Fibroblast of villous mesenchyme (primary cell): ENCODE data around the gene CREB5. TPM values are rescaled to one million over a fixed set of nuclear protein-coding genes. Genes with fewer than 3 reads are reported as not detected.

ENCODE experiments used
- DNase-seq: peaks from one replicate; pipeline ENCODE4 v3.0.0-alpha.2; 2010; ENCODE audit warnings: low read depth
- H3K4me3 ChIP-seq: 2 replicates; pipeline ENCODE4 v1.5.1; 2011; ENCODE audit warnings: low read depth, mild to moderate bottlenecking, low read length
- total RNA-seq: library from RNA; depleted of rRNA; stranded (reverse); fragments of >200 nt; gene quantifications from 2 replicates; pipeline ENCODE4 v1.2.3, GENCODE V29; 2012
- TF ChIP-seq, protein P1 (sequence below): IDR thresholded peaks from 2 replicates; pipeline ENCODE4 v1.5.1; 2012; ENCODE audit warnings: low read depth, mild to moderate bottlenecking, low read length; ENCODE audit not compliant: insufficient read depth

The CREB5 gene
- total RNA-seq, 1 donor: 6.0 TPM

DNA sequence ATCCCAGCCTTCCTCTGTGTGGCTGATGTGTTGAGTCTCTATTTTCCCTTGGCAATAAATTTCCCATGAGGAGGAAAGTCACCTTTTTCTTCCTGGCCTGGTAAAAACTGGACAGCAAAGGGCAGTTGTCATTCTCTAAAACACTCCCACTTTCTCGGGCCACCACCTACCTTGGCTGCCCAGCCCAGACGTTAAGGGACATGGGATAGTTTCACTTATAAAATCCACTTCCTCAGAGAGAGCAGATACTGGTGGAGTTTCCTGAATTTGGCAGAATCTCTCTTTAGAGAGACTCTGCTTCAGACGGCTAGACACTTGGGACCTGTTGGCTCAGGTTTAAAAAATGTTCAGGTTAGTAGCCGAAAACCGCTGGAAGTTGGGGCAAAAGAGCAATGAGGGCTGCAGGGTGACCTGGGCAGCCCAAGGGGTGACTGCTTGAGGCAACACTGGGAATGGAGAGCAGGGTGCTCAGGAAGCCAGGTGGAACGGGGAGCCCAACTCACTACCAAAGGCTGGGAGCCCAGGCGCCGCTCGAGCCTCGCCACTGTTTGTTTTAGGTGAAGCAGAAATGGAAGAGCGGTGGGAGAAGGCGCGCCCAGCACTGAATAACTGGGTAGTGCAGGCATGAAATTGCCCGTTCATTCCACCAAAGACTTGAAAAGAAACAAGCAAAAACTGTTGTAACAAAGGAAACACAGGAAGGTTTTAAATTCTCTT lies 359.7 kb downstream of the CREB5 start:
- DNase-seq: no peak
- H3K4me3 ChIP-seq: no peak overlapping the region
- TF ChIP-seq, protein P1, sequence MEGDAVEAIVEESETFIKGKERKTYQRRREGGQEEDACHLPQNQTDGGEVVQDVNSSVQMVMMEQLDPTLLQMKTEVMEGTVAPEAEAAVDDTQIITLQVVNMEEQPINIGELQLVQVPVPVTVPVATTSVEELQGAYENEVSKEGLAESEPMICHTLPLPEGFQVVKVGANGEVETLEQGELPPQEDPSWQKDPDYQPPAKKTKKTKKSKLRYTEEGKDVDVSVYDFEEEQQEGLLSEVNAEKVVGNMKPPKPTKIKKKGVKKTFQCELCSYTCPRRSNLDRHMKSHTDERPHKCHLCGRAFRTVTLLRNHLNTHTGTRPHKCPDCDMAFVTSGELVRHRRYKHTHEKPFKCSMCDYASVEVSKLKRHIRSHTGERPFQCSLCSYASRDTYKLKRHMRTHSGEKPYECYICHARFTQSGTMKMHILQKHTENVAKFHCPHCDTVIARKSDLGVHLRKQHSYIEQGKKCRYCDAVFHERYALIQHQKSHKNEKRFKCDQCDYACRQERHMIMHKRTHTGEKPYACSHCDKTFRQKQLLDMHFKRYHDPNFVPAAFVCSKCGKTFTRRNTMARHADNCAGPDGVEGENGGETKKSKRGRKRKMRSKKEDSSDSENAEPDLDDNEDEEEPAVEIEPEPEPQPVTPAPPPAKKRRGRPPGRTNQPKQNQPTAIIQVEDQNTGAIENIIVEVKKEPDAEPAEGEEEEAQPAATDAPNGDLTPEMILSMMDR: no peak

DNA sequence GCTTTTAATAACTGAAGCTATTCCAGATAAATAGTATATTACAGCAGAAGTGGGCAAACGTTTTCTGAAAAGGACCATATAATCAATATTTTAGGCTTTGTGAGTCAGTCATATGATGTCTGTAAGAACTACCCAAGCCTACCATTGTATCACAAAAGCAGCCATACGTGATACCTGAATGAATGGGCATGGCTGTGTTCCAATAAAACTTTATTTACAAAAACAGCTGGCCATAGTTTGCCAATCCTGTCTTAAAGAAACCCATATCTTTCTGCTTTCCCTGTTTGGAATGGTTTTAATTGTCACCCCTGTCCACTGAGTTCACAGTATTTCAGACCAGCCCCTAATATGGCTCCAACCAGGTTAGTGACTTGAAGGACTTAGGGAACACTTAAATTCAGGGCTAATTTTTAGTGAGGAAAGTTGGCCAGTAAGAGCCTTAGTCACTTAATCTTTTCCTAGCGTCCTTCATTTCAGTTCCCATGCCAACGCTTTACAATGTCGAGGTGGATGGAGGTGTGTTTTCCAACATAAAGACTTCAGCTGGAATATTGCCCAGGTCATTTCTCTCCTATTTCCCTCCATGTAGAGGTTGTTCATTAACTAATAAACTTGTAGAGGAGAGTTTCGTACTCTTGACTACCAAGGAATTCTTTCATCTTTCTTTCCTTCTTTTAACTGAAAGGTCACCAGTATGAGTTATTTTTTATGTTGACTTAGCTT lies 361.3 kb downstream of the CREB5 start:
- TF ChIP-seq, protein P1: no peak
- H3K4me3 ChIP-seq: no peak overlapping the region
- no peak for DNase-seq

DNA sequence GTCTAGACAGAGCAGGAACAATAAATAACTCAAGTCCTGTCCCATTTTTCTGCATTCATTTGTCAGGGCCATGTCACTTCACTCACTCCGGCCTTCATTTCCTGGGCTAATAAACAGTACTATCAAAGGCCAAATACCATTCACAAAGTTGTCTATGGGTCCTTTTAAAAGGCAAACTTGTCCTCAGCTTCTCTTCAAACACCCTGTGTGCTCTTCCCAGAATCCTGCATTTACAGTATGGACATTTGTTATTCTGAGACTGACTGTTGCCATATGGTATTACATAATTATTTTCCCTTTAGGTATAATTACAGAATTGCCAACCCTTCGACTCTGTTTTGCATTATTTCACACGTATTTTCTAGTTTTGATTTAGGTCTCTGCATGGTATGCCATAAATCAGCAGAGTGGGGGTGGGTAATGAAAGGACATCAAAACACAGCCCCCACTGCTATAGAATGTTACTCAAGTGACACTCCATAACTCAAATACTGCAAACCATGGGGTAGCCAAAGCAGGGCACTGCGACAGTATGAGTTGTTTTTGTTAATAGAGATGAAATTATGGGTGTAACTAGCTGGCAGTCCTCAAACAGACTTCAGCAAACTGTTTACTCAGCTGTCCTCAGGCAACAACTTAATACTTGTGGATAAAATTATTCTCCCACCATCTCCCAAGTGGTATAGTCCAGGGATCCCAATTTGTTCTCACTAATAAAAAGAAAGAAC lies 362.1 kb downstream of the CREB5 start:
- TF ChIP-seq, protein P1: no peak
- DNase-seq: no peak
- H3K4me3 ChIP-seq: no peak overlapping the region

DNA sequence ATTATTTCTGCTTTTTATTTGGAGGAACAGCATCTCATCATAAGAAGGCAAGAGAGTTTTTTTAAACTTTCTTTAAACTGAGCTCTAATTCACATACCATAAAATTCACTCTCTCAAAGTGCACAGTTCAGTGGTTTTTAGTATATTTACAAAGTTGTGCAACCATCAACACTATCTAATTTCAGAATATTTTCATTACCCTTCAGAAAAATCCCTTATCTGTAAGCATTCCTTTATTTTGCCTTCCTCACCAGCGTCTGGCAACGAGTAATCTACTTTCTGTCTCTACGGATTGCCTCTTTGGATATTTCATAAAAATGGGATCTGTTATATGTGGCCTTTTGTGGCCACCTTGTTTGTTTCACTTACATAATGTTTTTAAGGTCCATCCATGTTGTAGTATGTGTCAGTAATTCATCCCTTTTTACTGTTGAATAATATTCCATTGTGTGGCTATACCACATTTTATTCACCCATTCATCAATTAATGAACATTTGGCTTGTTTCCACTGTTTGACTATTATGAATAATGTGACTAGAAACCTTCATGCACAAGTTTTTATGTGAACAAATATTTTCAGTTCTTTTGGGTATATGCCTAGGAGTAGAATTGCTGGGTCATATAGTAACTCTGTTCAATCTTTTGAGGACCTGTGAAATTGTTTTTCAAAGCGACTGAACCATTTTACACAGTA lies 364.3 kb downstream of the CREB5 start:
- DNase-seq: peak; percentile 36
- no peak overlapping the region for H3K4me3 ChIP-seq
- TF ChIP-seq, protein P1: no peak

DNA sequence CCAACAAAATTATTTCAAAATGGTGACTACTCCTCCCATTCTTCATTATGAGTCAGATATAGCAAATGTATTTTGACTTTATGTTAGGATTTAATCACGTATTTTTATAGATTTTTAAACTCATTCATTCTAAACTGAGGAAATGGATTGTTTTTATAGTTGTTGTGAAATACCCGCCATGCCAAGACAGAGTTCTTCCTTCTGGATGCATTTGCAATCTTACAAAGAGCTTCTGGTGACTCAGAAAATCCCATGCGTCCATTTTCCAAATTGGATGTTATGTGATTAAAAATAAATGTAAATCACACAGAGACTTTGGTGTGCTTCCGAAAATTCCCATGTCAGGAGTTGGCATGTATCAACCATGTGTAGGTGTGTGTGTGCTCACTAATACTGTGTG lies 366.5 kb downstream of the CREB5 start:
- H3K4me3 ChIP-seq: no peak overlapping the region
- TF ChIP-seq, protein P1: no peak
- DNase-seq: peak; percentile 55

DNA sequence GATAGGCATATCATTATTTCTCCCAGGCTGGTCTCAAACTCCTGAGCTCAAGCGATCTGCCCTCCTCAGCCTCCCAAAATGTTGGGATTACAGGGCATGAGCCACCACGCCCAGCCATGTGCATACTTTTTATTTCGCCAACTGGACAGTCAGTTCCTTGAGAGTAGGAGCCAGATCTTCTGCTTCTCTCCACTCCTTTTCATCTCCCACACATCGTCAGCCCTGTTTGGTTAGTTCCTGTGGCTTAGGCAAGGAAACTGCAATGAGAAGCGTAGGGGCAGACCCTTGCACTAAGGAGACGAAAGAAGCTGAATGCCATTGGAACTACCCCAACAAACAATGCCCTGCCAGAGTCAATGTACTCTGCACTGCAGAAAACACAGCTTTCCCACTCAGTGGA lies 367.6 kb downstream of the CREB5 start:
- TF ChIP-seq, protein P1: no peak
- no peak overlapping the region for H3K4me3 ChIP-seq
- DNase-seq: no peak
